ENCODE data around the gene ARHGAP22.

DNA sequence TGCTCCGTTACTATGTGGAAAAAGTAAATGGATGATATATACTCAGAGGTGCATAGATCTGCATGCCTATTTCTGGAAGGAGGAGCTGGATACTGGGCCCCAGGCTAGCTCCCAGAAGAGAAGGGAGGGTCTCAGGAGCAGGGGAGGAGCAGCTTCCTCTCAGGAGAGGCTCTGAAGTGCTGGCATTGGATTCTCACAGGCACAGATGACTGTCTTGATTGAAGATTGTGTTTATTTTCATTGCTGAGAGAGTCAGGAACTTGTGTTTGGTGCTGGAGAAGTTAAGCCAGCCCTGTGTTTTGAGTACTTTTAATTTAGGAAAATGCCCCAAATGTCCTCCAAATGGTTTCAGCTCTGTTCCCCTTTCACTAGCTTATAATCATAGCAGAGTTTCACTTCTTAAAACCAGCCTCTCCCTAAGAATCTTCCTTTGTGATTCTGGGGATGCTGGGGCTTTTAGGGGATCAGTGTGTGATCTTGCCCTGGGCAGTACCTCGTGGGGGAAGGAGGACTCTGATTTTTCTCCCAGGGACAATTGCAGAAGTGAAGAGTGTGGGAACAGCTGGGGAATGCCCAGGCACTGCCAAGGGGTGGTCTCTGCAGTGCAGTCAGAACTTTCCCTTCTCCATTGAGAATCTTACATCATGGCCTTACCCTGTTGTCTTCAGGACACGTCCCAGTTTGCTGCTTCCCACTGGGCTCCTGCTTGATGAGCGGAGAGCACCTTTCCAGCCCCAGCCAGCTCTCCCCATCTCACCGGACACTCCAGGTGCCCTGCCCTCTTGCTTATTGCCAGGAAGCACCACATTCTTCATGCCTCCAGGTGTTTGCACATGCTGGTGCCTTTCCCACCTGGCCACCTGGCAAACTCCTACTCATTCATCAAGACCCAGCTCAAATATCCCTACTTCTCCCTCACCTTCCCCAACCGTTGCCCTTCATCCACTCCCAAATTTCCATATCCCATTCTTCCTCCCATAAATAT, 102.8 kb downstream of the ARHGAP22 start:
- TF ChIP-seq, protein P1, sequence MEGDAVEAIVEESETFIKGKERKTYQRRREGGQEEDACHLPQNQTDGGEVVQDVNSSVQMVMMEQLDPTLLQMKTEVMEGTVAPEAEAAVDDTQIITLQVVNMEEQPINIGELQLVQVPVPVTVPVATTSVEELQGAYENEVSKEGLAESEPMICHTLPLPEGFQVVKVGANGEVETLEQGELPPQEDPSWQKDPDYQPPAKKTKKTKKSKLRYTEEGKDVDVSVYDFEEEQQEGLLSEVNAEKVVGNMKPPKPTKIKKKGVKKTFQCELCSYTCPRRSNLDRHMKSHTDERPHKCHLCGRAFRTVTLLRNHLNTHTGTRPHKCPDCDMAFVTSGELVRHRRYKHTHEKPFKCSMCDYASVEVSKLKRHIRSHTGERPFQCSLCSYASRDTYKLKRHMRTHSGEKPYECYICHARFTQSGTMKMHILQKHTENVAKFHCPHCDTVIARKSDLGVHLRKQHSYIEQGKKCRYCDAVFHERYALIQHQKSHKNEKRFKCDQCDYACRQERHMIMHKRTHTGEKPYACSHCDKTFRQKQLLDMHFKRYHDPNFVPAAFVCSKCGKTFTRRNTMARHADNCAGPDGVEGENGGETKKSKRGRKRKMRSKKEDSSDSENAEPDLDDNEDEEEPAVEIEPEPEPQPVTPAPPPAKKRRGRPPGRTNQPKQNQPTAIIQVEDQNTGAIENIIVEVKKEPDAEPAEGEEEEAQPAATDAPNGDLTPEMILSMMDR (conservative IDR thresholded peaks at IDR 0.05 in 1 of 2, IDR thresholded peaks at IDR 0.05 in 1 of 2; ENCODE audit: low read depth in 1 of 2, low read length in 2 of 2) = no peak
- no peak for TF ChIP-seq EZH2 (IDR thresholded peaks at IDR 0.05; ENCODE audit: low read length, missing control alignments)
